Measurements from ENCODE around the gene MSH5. TPM values are rescaled to one million over a fixed set of nuclear protein-coding genes. Genes with fewer than 3 reads are reported as not detected.
A peak's percentile ranks its signal among the peaks of the same experiment; 100 is the strongest.

Gene MSH5
- total and polyA plus RNA-seq, 9 of the 15 experiments (the other 6 are each of a cell fraction or from before 2014, with no cell fraction given): 12.5 to 104 (median 46.6) TPM

DNA sequence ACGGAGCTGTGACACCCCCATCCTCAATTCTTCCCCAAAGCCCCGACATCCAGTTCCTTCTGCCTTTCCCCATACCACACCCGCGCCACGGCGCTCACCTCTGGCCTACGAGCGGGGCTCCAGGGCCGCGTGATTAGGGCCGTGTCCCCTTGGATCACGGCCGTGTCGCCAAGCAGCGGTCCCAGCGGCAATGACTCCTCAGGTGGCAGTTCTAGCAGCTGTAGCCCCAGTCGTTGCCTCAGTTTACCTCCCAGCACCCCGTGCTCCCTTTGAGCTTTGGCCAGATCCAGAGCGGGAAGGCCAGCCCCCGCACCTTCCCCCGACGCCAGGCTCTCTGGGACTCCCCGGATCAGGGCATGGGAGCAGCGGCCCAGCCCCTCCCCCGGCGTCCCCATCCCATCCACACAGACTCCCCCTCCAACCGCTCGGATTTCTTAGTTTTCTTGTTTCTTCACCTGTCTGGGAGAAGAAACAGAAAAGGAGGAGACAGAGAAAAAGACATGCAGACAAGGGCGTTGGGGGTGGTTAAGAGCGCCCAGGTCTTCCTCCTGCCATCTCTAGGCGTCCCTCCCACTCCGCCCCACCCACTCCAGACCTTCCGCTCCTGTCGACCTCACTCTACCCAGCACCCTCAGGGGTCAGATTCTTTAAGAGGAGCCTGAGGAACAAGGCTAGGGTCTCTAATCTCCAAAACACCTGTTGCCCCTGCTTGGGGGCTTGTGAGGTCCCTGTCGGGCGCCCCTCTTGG lies 10.9 kb upstream of the MSH5 start, which contains the start of gene DDAH2 (continued):
- TF ChIP-seq CHD1 (IDR thresholded peaks at IDR 0.05; ENCODE audit: low read length) (peak; percentile 76), NEUROD1 (IDR thresholded peaks at IDR 0.05; ENCODE audit: borderline replicate concordance, low read depth, low read length, partially characterized antibody) (no peak), SLC30A9 (CRISPR knock-in tag; IDR thresholded peaks at IDR 0.05) (peak; percentile 8; the same call in 1 of the 2 replicates), RBM22 (IDR thresholded peaks at IDR 0.05; ENCODE audit: low read depth, low read length, poor library complexity, severe bottlenecking) (peak; percentile 98), HNRNPUL1 (IDR thresholded peaks at IDR 0.05; ENCODE audit: low read length) (peak; percentile 84), ASH1L (IDR thresholded peaks at IDR 0.05; ENCODE audit: borderline replicate concordance, low read depth, partially characterized antibody) (no peak), KLF16 (IDR thresholded peaks at IDR 0.05) (no peak), KLF10 (CRISPR knock-in tag; IDR thresholded peaks at IDR 0.05) (no peak), SMAD1 (IDR thresholded peaks at IDR 0.05; ENCODE audit: low read depth, low read length, partially characterized antibody) (peak; percentile 31), ZNF140 (CRISPR knock-in tag; IDR thresholded peaks at IDR 0.05) (no peak), CHCHD3 (CRISPR knock-in tag; IDR thresholded peaks at IDR 0.05) (no peak), NR1H2 (CRISPR knock-in tag; IDR thresholded peaks at IDR 0.05) (peak; percentile 86; the same call in 1 of the 2 replicates), PHB (CRISPR knock-in tag; IDR thresholded peaks at IDR 0.05) (0 out of 2 replicates have a peak, but pooled peaks have one; percentile 19), XRCC5 (IDR thresholded peaks at IDR 0.05; ENCODE audit: low read depth, low read length) (no peak), ZNF384 (IDR thresholded peaks at IDR 0.05; ENCODE audit: low read depth, low read length) (no peak), ZNF143 (CRISPR knock-in tag; IDR thresholded peaks at IDR 0.05) (peak; percentile 13), TCF7L2 (IDR thresholded peaks at IDR 0.05; ENCODE audit: low read depth, low read length) (no peak), PCBP1 (IDR thresholded peaks at IDR 0.05; ENCODE audit: low read depth, low read length, poor library complexity, severe bottlenecking) (peak; percentile 95), ZNF77 (CRISPR knock-in tag; IDR thresholded peaks at IDR 0.05) (no peak), FIP1L1 (IDR thresholded peaks at IDR 0.05; ENCODE audit: low read depth, low read length, poor library complexity, severe bottlenecking) (peak; percentile 99)
- TF ChIP-seq, protein P1, sequence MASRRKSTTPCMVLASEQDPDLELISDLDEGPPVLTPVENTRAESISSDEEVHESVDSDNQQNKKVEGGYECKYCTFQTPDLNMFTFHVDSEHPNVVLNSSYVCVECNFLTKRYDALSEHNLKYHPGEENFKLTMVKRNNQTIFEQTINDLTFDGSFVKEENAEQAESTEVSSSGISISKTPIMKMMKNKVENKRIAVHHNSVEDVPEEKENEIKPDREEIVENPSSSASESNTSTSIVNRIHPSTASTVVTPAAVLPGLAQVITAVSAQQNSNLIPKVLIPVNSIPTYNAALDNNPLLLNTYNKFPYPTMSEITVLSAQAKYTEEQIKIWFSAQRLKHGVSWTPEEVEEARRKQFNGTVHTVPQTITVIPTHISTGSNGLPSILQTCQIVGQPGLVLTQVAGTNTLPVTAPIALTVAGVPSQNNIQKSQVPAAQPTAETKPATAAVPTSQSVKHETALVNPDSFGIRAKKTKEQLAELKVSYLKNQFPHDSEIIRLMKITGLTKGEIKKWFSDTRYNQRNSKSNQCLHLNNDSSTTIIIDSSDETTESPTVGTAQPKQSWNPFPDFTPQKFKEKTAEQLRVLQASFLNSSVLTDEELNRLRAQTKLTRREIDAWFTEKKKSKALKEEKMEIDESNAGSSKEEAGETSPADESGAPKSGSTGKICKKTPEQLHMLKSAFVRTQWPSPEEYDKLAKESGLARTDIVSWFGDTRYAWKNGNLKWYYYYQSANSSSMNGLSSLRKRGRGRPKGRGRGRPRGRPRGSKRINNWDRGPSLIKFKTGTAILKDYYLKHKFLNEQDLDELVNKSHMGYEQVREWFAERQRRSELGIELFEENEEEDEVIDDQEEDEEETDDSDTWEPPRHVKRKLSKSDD (conservative IDR thresholded peaks at IDR 0.05; ENCODE audit: low read length): no peak
- TF ChIP-seq, protein P2, sequence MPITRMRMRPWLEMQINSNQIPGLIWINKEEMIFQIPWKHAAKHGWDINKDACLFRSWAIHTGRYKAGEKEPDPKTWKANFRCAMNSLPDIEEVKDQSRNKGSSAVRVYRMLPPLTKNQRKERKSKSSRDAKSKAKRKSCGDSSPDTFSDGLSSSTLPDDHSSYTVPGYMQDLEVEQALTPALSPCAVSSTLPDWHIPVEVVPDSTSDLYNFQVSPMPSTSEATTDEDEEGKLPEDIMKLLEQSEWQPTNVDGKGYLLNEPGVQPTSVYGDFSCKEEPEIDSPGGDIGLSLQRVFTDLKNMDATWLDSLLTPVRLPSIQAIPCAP (CRISPR knock-in tag; IDR thresholded peaks at IDR 0.05; ENCODE audit: borderline replicate concordance): peak; percentile 28; the same call in 1 of the 2 replicates
- TF ChIP-seq, protein P3, sequence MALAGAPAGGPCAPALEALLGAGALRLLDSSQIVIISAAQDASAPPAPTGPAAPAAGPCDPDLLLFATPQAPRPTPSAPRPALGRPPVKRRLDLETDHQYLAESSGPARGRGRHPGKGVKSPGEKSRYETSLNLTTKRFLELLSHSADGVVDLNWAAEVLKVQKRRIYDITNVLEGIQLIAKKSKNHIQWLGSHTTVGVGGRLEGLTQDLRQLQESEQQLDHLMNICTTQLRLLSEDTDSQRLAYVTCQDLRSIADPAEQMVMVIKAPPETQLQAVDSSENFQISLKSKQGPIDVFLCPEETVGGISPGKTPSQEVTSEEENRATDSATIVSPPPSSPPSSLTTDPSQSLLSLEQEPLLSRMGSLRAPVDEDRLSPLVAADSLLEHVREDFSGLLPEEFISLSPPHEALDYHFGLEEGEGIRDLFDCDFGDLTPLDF (CRISPR knock-in tag; IDR thresholded peaks at IDR 0.05): peak; percentile 47; the same call in 1 of the 2 replicates
- TF ChIP-seq, protein P4, sequence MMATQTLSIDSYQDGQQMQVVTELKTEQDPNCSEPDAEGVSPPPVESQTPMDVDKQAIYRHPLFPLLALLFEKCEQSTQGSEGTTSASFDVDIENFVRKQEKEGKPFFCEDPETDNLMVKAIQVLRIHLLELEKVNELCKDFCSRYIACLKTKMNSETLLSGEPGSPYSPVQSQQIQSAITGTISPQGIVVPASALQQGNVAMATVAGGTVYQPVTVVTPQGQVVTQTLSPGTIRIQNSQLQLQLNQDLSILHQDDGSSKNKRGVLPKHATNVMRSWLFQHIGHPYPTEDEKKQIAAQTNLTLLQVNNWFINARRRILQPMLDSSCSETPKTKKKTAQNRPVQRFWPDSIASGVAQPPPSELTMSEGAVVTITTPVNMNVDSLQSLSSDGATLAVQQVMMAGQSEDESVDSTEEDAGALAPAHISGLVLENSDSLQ (IDR thresholded peaks at IDR 0.05): no peak
